Hepatocyte (in vitro differentiated cells): ENCODE data around the gene EEIG1. TPM values are rescaled to one million over a fixed set of nuclear protein-coding genes. Genes with fewer than 3 reads are reported as not detected.

Experiments used
- DNase-seq: peaks from one replicate; pipeline ENCODE4 v3.0.0-alpha.2; 2016; ENCODE audit warnings: low spot score
- H2AFZ ChIP-seq: fragments of 200-600 bp; sonication (generic); 2 replicates; pipeline ENCODE4 v1.6.0; 2016; ENCODE audit warnings: antibody characterized with exemption, mild to moderate bottlenecking
- H3K27ac ChIP-seq: fragments of 200-600 bp; sonication (generic); 2 replicates; pipeline ENCODE4 v1.5.1; 2016; ENCODE audit warnings: mild to moderate bottlenecking
- H3K27me3 ChIP-seq: fragments of 200-600 bp; sonication (generic); 2 replicates; pipeline ENCODE4 v1.6.1; 2016
- H3K36me3 ChIP-seq: fragments of 200-600 bp; sonication (generic); replicated peaks from 2 replicates; pipeline ENCODE4 v1.5.1; 2016; ENCODE audit warnings: low read depth; ENCODE audit not compliant: insufficient read depth
- H3K4me1 ChIP-seq: fragments of 200-600 bp; sonication (generic); 2 replicates; pipeline ENCODE4 v1.5.1; 2016; ENCODE audit warnings: mild to moderate bottlenecking, moderate library complexity; ENCODE audit not compliant: insufficient read depth
- H3K4me2 ChIP-seq: fragments of 200-600 bp; sonication (generic); 2 replicates; pipeline ENCODE4 v1.6.0; 2016
- H3K4me3 ChIP-seq: fragments of 200-600 bp; sonication (generic); 2 replicates; pipeline ENCODE4 v1.5.1; 2016; ENCODE audit warnings: mild to moderate bottlenecking
- H3K79me2 ChIP-seq: fragments of 200-600 bp; sonication (generic); 2 replicates; pipeline ENCODE4 v1.6.0; 2017; ENCODE audit warnings: mild to moderate bottlenecking
- H3K9me2 ChIP-seq: fragments of 200-600 bp; sonication (generic); replicated peaks from 2 replicates; pipeline ENCODE4 v1.6.0; 2017; ENCODE audit warnings: mild to moderate bottlenecking; ENCODE audit not compliant: insufficient read depth
- H3K9me3 ChIP-seq: fragments of 200-600 bp; sonication (generic); 2 replicates; pipeline ENCODE4 v1.5.1; 2016; ENCODE audit warnings: low read depth, mild to moderate bottlenecking
- H4K20me1 ChIP-seq: fragments of 200-600 bp; sonication (generic); 2 replicates; pipeline ENCODE4 v1.6.0; 2016; ENCODE audit warnings: mild to moderate bottlenecking; ENCODE audit not compliant: insufficient read depth, poor library complexity, severe bottlenecking
- CTCF ChIP-seq: fragments of 200-600 bp; sonication (generic); IDR thresholded peaks from 2 replicates; pipeline ENCODE4 v1.5.1; 2016; ENCODE audit warnings: antibody characterized with exemption, mild to moderate bottlenecking; ENCODE audit not compliant: poor library complexity
- EZH2 ChIP-seq: fragments of 200-600 bp; sonication (generic); IDR thresholded peaks from 2 replicates; pipeline ENCODE4 v1.6.1; 2016; ENCODE audit warnings: antibody characterized with exemption, mild to moderate bottlenecking, borderline replicate concordance
- EZH2phosphoT487 ChIP-seq: fragments of 200-600 bp; sonication (generic); IDR thresholded peaks from one replicate; pipeline ENCODE4 v1.6.1; 2018; ENCODE audit warnings: antibody characterized with exemption, mild to moderate bottlenecking, low read depth, moderate library complexity; ENCODE audit not compliant: unreplicated experiment, severe bottlenecking
- WGBS: methylation state at CpG from one replicate; pipeline ENCODE4 v1.1.6; 2016; ENCODE audit warnings: low lambda C conversion rate; ENCODE audit errors: missing lambda C conversion rate; 5-methylcytosine and 5-hydroxymethylcytosine counted together
- polyA plus RNA-seq: library from polyadenylated mRNA; unstranded; fragments of >200 nt; fragmentation: Nextera tagmentation; extraction: Ambion mirVana; gene quantifications from 2 replicates; pipeline ENCODE4 v1.2.1, GENCODE V29; 2016
- total RNA-seq: library from RNA; depleted of rRNA; stranded (reverse); fragments of >200 nt; gene quantifications from 2 replicates; pipeline ENCODE4 v1.2.3, GENCODE V29; 2014

Gene EEIG1
- total and polyA plus RNA-seq, 2 experiments from 2014 or later: 38.1 to 43.6 TPM

DNA sequence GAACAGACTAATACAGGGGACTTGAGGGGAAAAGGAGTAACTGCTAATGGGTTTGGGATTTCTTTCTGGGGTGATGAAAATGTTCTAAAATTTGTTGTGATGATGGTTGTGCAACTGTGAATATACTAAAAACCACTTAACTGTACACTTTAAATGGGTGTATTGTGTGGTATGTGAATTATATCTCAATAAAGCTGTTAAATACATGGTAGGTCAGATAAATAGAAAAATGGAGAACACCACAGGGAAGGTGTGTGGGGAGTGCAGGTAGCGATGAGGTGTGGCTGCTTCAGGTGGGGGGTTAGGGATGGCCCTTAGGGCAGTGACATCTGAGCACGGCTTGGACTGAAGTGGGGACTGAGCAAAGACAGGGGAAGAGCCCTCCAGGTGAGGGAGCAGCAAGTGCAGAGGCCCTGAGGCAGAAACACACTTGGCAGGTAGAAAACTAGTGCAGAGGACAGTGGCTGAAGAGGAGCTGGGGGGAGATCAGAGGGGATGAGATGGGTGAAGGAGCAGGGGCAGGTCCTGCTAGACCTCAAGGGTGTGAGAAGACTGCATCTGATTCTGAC, 20.9 kb downstream of the EEIG1 start:
- Histone ChIP-seq H3K27me3 (no peaks in the 10 kb centered on the region), H3K36me3 (no peaks in the 10 kb centered on the region), H3K79me2 (peaks cover 96% of the 10 kb centered on the region), H3K4me1 (peaks cover 60% of the 10 kb centered on the region), H4K20me1 (peaks cover 30% of the 10 kb centered on the region), H3K9me2 (no peaks in the 10 kb centered on the region), H3K4me2 (peak overlapping the region; percentile 55), H2AFZ (no peak overlapping the region), H3K9me3 (no peaks in the 10 kb centered on the region), H3K27ac (peak overlapping the region; percentile 87), H3K4me3 (no peak overlapping the region)
- 90% methylated on average over 2 of the region's 2 CpGs for WGBS
- no peak for TF ChIP-seq EZH2
- no peak for TF ChIP-seq CTCF
- TF ChIP-seq EZH2phosphoT487: no peak
- no peak for DNase-seq

DNA sequence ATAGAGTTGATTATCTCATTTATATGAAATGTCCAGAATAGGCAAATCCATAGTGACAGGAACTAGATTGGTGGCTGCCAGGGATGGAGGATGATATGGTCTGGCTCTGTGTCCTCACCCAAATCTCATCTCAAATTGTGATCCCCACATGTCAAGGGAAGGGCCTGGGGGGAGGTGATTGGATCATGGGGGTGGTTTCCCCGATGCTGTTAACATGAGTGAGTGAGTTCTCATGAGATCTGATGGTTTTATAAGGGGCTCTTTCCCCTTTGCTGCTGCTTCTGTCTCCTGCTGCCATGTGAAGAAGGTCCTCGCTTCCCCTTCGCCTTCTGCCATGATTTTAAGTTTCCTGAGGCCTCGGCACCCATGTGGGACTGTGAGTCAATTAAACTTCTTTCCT, 21.4 kb downstream of the EEIG1 start:
- Histone ChIP-seq H3K27ac (peak overlapping the region; percentile 87), H3K27me3 (no peaks in the 10 kb centered on the region), H3K4me2 (no peak overlapping the region), H3K9me2 (no peaks in the 10 kb centered on the region), H3K9me3 (no peaks in the 10 kb centered on the region), H3K4me3 (no peak overlapping the region), H3K4me1 (peaks cover 60% of the 10 kb centered on the region), H3K36me3 (no peaks in the 10 kb centered on the region), H2AFZ (no peak overlapping the region), H3K79me2 (peaks cover 97% of the 10 kb centered on the region), H4K20me1 (peaks cover 31% of the 10 kb centered on the region)
- DNase-seq: no peak
- WGBS: 99% methylated on average over 4 of the region's 4 CpGs
- TF ChIP-seq CTCF (no peak), EZH2phosphoT487 (no peak), EZH2 (no peak)

- Histone ChIP-seq H3K27me3 (no peaks in the 10 kb centered on the region), H3K4me1 (peaks cover 54% of the 10 kb centered on the region), H3K9me2 (no peaks in the 10 kb centered on the region), H3K4me2 (no peak overlapping the region), H3K79me2 (peaks cover 97% of the 10 kb centered on the region), H2AFZ (no peak overlapping the region), H3K36me3 (no peaks in the 10 kb centered on the region), H4K20me1 (peaks cover 33% of the 10 kb centered on the region), H3K27ac (no peak overlapping the region), H3K9me3 (no peaks in the 10 kb centered on the region), H3K4me3 (no peak overlapping the region)
- TF ChIP-seq CTCF (no peak), EZH2 (no peak), EZH2phosphoT487 (no peak)
- no peak for DNase-seq
- WGBS: 97% methylated on average over 1 of the region's 1 CpG
Measured at GRCh38 chr9:127958728-127959127, 22.1 kb downstream of the EEIG1 start.
